Erythroblast (primary cell): ENCODE data around the gene ZBP1.

Source experiments
- GATA1 ChIP-seq: IDR thresholded peaks from 2 replicates; pipeline ENCODE4 v1.6.1; 2011; ENCODE audit warnings: low read depth, mild to moderate bottlenecking, control low read depth, low read length, moderate library complexity
- POLR2A ChIP-seq: IDR thresholded peaks from 2 replicates; pipeline ENCODE4 v1.6.1; 2011; ENCODE audit warnings: mild to moderate bottlenecking, low read length

DNA sequence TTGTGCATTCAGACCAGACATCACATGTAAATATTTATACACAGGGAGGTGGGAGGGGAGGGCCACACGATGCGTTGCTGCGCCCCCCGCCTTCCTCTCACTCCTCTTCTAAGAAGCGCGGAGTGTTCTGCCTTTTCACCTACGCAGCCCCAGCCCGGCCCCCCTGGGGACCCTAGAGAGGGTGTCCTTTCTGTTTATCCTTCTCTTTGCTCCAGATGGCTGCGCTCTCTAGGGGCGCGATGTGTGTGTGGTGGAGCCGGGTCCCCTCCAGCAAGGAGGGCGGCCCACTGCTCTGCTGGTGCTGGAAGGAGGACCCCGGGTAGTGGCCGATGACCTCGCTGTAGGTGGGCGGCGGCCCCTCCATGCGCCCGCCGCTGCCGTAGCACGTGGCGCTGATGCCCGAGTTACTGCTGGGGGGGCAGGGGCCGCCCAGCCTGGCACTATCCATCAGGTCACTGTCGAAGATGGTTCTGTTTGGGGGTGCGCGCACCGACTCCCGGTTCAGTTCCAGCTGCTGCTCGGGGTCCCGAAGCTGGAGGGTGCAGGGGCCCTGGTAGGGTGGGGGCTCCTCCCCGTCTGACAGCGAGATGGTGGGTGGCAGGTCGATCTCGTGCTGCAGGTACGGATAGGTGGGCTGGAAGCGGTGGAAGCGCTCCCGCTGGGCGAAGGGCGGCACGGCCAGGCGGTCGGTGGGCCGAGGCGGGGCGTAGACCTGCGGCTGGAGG lies 31.8 kb upstream of the ZBP1 start:
- TF ChIP-seq POLR2A (no peak), GATA1 (no peak)
